Stimulated activated CD4-positive, alpha-beta T cell treated with anti-CD3 and anti-CD28 coated beads, Interleukin-15, amount 100 ng/mL, for 48 hours (primary cell): ENCODE measurements around the gene SESN3.
"Not testable (repeated sequence)": the region's sequence is repeated elsewhere in the genome, so short reads cannot be mapped to it uniquely, and the experiment has no call there.

Experiments
- DNase-seq, 2 donors: peaks; one replicate each; pipeline ENCODE4 v3.0.0-alpha.2; 2020; ENCODE audit warnings: low read depth in 2 of 2

Gene SESN3

GRCh38 chr11:95222817-95223216 lies 8.2 kb downstream of the SESN3 start:
- no peak for DNase-seq

DNA sequence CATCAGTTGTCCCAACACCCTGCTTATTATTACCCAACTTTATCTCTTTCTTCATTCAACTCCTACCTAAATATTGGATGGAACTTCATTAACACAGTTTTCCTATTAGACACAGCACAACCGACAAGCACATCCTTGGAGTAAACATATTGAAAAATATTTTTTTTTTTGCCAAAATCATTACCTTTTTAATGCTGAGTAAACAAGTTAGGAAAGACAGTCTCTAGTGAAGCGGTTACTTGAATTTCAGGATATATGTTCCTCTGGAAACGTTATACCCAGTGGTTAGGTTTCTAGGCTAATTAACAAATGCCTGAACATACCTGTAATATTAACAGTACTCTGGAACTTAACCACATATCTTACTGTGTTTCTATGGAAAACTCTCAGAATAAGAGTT lies 11.4 kb downstream of the SESN3 start:
- DNase-seq: no peak

- DNase-seq: no peak
These were observed 12.9 kb downstream of the SESN3 start for GRCh38 chr11:95218149-95218548.

DNA sequence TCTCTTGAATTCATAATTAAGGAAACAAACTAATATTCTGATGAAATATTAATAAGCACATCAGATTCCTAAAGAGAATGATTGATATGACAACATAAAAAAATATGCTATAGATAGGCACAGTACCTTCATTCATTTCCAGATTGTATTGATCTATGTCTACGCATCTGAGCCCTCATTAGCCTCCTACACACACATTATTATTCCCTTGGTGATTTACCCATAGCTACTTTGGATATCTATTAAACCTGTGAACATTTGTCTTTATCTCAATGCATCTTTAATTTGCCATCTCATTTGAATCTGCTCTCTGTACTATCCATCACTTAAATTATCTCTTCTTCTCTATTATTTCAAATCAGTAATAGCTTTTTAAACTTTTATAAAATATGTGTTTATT lies 18.4 kb downstream of the SESN3 start:
- DNase-seq: no peak

DNA sequence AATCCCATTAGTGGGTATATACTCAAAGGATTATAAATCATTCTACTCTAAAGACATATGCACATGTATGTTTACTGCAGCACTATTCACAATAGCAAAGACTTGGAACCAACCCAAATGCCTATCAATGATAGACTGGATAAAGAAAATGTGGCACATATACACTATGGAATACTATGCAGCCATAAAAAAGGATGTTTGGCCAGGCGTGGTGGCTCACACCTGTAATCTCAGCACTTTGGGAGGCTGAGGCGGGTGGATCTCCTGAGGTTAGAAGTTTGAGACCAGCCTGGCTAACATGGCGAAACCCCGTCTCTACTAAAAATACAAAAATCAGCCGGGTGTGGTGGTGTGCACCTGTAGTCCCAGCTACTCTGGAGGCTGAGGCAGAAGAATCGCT lies 21.5 kb downstream of the SESN3 start:
- DNase-seq: not testable (repeated sequence)

GRCh38 chr11:95200781-95201457 lies 30.1 kb downstream of the SESN3 start:
- DNase-seq: no peak

DNA sequence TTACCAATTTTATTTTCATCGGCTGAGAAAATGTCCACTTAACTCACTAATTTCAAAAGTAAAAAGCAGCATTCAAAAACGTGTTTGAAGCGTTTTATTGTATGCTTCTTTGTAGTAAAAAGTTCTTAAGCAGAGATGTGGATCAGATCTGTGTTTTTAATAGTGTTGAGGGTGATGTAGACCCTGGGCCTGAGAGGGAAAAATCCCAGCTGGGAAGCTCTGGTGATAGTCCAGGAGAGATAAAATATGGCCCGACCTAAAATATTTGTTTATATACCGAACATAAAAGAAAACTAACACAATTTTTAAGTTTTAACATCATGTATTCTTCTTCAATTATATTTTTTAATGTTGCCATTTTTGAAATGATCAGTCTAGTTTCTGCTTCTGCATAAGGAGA lies 35.2 kb downstream of the SESN3 start:
- no peak for DNase-seq

DNA sequence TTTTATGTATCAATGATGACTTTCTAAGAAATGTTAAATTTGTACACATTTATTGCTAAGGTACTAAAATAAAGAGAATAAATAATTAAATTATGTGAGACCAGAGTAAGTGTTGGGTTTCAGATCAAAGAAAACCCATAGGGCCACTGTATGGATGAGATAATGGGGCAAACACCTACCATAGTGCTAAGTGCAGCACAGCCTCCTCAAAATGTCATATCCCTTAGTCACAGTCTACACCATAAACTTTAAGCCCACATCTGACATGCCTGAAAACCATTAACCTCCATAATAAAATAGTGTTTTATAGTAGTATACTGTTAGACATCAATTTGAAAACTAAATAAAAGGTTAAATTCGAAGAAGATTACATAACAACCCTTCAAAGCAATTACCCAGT lies 37.5 kb downstream of the SESN3 start:
- no peak for DNase-seq

DNA sequence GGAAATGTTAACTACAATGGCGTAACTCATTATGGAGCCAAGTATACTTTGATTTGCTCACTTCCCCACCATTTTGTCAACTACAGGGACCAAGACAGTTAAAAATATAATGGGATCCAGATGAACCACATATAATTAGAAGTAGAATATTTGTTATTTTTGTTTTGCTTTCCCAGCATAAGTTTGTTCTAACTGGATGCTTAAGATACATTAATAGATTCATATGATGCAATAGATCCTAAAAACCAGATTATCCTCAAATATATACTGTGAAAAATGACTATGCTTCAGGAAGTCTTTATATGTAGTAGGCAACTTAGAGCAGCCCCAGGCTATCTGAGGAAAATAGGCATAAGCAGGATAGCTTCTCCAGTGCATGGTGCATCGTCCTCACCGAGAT lies 38.3 kb downstream of the SESN3 start:
- no peak for DNase-seq

DNA sequence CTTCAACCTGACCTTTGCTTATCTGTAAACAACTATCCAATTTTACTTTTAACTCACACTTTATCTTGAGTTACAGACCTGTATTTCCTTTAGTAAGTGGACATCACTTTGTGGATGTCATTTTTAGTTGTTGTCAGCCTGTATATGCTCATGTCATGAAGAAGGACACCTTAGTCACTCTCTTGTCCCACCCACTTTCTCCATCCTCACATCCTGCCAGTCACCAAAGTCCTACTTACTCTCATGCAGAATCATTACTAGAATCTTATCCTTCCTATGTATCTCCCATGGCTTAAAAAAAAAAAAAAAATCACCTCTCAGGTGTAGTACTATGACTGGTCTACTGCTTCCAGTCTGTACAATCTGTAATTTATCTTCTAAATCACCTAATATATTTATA lies 43.3 kb downstream of the SESN3 start:
- DNase-seq: no peak

GRCh38 chr11:95182397-95182796 lies 48.6 kb downstream of the SESN3 start:
- DNase-seq: no peak

- no peak for DNase-seq
These were observed 55.1 kb downstream of the SESN3 start for GRCh38 chr11:95175818-95176380.

GRCh38 chr11:95170294-95170693 lies 60.7 kb downstream of the SESN3 start:
- DNase-seq: no peak

DNA sequence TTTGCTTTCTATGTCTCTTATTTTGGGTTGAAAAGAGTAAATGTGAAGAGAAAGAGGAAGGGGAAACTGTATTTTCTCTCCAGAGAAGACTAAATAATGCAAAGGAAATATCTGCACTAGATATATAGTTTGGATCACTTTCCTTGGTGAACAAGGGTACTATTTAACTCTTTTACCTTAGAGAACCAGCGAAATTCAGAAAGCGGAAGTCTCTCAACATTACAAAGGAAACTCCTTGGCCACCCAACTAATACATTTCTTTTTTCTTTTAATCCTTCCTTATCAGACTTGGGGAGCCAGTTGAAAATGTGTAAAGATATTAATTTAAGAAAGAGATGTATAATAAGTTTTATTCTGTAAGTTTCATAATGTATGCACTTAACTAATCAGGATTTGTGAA lies 64.2 kb downstream of the SESN3 start:
- no peak for DNase-seq

GRCh38 chr11:95165638-95166037 lies 65.4 kb downstream of the SESN3 start:
- no peak for DNase-seq

- no peak for DNase-seq
These were observed 67.9 kb downstream of the SESN3 start for GRCh38 chr11:95163106-95163505.

DNA sequence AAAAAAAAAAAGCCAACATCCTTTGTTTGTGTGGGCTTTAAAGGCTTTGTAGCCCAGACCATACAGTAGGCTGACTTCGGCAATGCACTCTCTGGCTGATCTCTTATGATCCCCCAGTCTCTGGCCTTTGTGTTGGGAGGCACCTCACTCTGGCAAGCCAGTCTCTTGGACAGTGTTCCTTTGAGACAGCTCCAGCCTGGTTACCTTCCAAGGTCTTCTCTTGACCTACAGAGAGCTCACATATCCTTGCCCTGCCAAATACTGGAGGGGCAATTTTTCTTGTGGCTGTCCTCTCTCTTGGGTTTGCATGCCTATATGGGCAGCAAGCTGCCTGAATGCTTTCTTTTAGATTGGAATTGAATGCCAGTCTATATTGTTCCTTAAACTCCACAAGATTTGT lies 69.8 kb downstream of the SESN3 start:
- DNase-seq: no peak

GRCh38 chr11:95157824-95158223 lies 73.2 kb downstream of the SESN3 start:
- DNase-seq: no peak

GRCh38 chr11:95156916-95157541 lies 74.0 kb downstream of the SESN3 start:
- DNase-seq: no peak

GRCh38 chr11:95156133-95156721 lies 74.8 kb downstream of the SESN3 start:
- DNase-seq: no peak

- DNase-seq: no peak
These were observed 75.6 kb downstream of the SESN3 start for GRCh38 chr11:95155385-95155784.

GRCh38 chr11:95154514-95154913 lies 76.5 kb downstream of the SESN3 start:
- peak; percentile 35 to 46 for DNase-seq

GRCh38 chr11:95153857-95154246 lies 77.2 kb downstream of the SESN3 start:
- DNase-seq: no peak
